Esophagus squamous epithelium (tissue), 4 donors: Measurements from ENCODE around the gene KIAA1217.

Experiments used
- POLR2A ChIP-seq, 4 donors: fragments of 450-650 bp; IDR thresholded peaks; one replicate each; pipeline ENCODE4 v1.6.1; 2017; ENCODE audit warnings: antibody characterized with exemption in 4 of 4, mild to moderate bottlenecking in 4 of 4, moderate library complexity in 3 of 4
- TF ChIP-seq, protein P1 (sequence below), 6 experiments: fragments of 450-650 bp in 4 of 6; fragments of 200-600 bp in 2 of 6; sonication (generic) in 2 of 6; IDR thresholded peaks; one replicate each; pipeline ENCODE4 v1.5.1; 2016 to 2019; ENCODE audit warnings: antibody characterized with exemption in 6 of 6, mild to moderate bottlenecking in 4 of 6, moderate library complexity in 4 of 6

DNA sequence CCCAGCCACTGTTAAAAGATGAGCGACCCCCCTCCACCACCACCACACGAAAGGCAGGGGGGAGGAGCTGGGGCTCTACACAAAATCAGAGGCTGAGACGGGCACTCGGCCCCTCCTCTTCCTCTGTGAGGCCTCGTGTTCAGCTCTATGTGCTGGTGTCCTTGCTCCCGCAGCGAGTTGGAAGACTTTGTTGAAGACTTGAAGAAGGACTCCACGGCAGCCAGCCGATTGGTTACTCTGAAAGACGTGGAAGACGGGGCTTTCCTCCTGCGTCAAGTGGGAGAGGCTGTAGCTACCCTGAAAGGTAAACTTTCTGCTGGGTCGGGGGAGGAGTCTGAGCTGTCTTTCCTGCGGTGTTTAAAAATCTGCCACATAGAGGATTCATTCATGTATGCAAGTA, 311.0 kb downstream of the KIAA1217 start:
- TF ChIP-seq, protein P1, sequence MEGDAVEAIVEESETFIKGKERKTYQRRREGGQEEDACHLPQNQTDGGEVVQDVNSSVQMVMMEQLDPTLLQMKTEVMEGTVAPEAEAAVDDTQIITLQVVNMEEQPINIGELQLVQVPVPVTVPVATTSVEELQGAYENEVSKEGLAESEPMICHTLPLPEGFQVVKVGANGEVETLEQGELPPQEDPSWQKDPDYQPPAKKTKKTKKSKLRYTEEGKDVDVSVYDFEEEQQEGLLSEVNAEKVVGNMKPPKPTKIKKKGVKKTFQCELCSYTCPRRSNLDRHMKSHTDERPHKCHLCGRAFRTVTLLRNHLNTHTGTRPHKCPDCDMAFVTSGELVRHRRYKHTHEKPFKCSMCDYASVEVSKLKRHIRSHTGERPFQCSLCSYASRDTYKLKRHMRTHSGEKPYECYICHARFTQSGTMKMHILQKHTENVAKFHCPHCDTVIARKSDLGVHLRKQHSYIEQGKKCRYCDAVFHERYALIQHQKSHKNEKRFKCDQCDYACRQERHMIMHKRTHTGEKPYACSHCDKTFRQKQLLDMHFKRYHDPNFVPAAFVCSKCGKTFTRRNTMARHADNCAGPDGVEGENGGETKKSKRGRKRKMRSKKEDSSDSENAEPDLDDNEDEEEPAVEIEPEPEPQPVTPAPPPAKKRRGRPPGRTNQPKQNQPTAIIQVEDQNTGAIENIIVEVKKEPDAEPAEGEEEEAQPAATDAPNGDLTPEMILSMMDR (IDR thresholded peaks at IDR 0.05): no peak
- TF ChIP-seq POLR2A (IDR thresholded peaks at IDR 0.05): no peak
